Measurements from ENCODE around the gene FBXL16. TPM values are rescaled to one million over a fixed set of nuclear protein-coding genes. Genes with fewer than 3 reads are reported as not detected.
A peak's percentile ranks its signal among the peaks of the same experiment; 100 is the strongest.

Gene FBXL16
- total and polyA plus RNA-seq, 11 donors, result 0.03 to 1.00 (median 0.59) TPM; not detected in 6

GRCh38 chr16:662597-662996, 43.0 kb downstream of the FBXL16 start:
- peaks cover 3 to 24% (median 15%) of the 10 kb centered on the region in 12 donors for H3K4me1 ChIP-seq
- H3K27me3 ChIP-seq, result no peaks in the 10 kb centered on the region
- no peak for ATAC-seq
- WGBS, 4 donors, result 94 to 98% (median 96%) methylated on average over 17 to 21 of the region's 21 CpGs
- no peak overlapping the region for H3K4me3 ChIP-seq
- no peak for DNase-seq
- H3K27ac ChIP-seq, result no peak overlapping the region
- H3K9me3 ChIP-seq, result no peaks in the 10 kb centered on the region
- intact Hi-C loops (cut with DNase I), result loop anchor here in 4 of 10 donors (5.0 to 10.0 kb wide), 4 partner anchors 80 to 268 kb away; partner anchors contain the start of genes NME4 (in 2 of the 4) and RAB11FIP3 (in 1 of the 4)
- no peak for TF ChIP-seq POLR2A (IDR thresholded peaks at IDR 0.05)
- TF ChIP-seq, protein P1, sequence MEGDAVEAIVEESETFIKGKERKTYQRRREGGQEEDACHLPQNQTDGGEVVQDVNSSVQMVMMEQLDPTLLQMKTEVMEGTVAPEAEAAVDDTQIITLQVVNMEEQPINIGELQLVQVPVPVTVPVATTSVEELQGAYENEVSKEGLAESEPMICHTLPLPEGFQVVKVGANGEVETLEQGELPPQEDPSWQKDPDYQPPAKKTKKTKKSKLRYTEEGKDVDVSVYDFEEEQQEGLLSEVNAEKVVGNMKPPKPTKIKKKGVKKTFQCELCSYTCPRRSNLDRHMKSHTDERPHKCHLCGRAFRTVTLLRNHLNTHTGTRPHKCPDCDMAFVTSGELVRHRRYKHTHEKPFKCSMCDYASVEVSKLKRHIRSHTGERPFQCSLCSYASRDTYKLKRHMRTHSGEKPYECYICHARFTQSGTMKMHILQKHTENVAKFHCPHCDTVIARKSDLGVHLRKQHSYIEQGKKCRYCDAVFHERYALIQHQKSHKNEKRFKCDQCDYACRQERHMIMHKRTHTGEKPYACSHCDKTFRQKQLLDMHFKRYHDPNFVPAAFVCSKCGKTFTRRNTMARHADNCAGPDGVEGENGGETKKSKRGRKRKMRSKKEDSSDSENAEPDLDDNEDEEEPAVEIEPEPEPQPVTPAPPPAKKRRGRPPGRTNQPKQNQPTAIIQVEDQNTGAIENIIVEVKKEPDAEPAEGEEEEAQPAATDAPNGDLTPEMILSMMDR (IDR thresholded peaks at IDR 0.05), result no peak
- H3K36me3 ChIP-seq, result peaks cover 0 to 7% (median 0%) of the 10 kb centered on the region in 9 donors

- Histone ChIP-seq H3K4me1 (peaks cover 0 to 19% (median 11%) of the 10 kb centered on the region in 12 donors), H3K9me3 (no peaks in the 10 kb centered on the region), H3K4me3 (no peak overlapping the region), H3K27me3 (no peaks in the 10 kb centered on the region), H3K27ac (no peak overlapping the region), H3K36me3 (peaks cover 0 to 7% (median 0%) of the 10 kb centered on the region in 9 donors)
- 88 to 96% (median 94%) methylated on average over 3 to 19 of the region's 19 CpGs for WGBS, 4 donors
- TF ChIP-seq, protein P1 (IDR thresholded peaks at IDR 0.05), result no peak
- TF ChIP-seq POLR2A (IDR thresholded peaks at IDR 0.05), result no peak
- DNase-seq (no peak), ATAC-seq (no peak)
- intact Hi-C loops (cut with DNase I), result loop anchor here in 4 of 10 donors (5.0 to 10.0 kb wide), 4 partner anchors 80 to 267 kb away; partner anchors contain the start of genes NME4 (in 2 of the 4) and RAB11FIP3 (in 1 of the 4)
These were observed 43.5 kb downstream of the FBXL16 start for GRCh38 chr16:662095-662494.

DNA sequence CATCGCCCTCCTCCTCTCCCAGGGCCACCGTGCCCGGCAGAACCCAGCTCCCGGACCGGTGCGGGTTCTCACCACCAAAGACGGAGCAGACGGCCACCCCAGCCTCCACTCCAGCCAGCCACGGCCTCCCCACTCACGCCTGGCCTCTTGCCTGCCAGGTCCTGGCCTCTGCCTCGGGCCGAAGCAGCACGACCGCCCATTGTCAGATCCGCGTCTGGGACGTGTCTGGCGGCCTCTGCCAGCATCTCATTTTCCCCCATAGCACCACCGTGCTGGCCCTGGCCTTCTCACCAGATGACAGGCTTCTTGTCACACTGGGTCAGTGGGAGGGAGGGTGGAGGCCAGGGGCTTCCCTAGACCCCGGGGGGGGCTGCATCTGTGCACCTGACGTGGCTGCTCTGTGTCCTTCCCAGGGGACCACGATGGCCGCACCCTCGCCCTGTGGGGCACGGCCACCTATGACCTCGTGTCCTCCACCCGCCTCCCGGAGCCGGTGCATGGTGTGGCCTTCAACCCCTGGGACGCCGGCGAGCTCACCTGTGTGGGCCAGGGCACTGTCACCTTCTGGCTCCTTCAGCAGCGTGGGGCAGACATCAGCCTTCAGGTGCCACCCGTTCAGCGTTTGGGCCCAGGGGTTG, 44.3 kb downstream of the FBXL16 start:
- Histone ChIP-seq H3K4me3 (peak overlapping the region in 5 of 12 donors; percentile 10 to 38 (median 24)), H3K27ac (peak overlapping the region in 9 of 12 donors; percentile 27 to 78 (median 52)), H3K9me3 (no peaks in the 10 kb centered on the region), H3K36me3 (peaks cover 0 to 15% (median 0%) of the 10 kb centered on the region in 9 donors), H3K4me1 (peaks cover 0 to 16% (median 11%) of the 10 kb centered on the region in 12 donors), H3K27me3 (no peaks in the 10 kb centered on the region)
- intact Hi-C loops (cut with DNase I), result loop anchor here in 5 of 10 donors (2.0 to 10.0 kb wide), 6 partner anchors 79 to 267 kb away; partner anchors contain the start of genes NME4 (in 2 of the 5) and RAB11FIP3 (in 1 of the 5)
- ATAC-seq, result peak in 3 of 4 donors; percentile 2
- WGBS, 4 donors, result 56 to 74% (median 60%) methylated on average over 16 to 35 of the region's 35 CpGs
- no peak for DNase-seq
- TF ChIP-seq POLR2A (IDR thresholded peaks at IDR 0.05), result no peak
- TF ChIP-seq, protein P1 (IDR thresholded peaks at IDR 0.05), result no peak
